ENCODE results near the gene ITLN2.
"Not testable (repeated sequence)": the region's sequence is repeated elsewhere in the genome, so short reads cannot be mapped to it uniquely, and the experiment has no call there.

Gene ITLN2

GRCh38 chr1:160953030-160953429, 1.6 kb downstream of the ITLN2 start:
- DNase-seq (ENCODE audit: low spot score): no peak

- DNase-seq (ENCODE audit: low spot score): no peak
Measured at GRCh38 chr1:160952129-160952510, 2.5 kb downstream of the ITLN2 start.

GRCh38 chr1:160951443-160952128, 3.0 kb downstream of the ITLN2 start:
- DNase-seq (ENCODE audit: low spot score): no peak

- DNase-seq (ENCODE audit: low spot score): no peak
Measured at GRCh38 chr1:160950657-160951056, 4.0 kb downstream of the ITLN2 start.

GRCh38 chr1:160949881-160950280, 4.7 kb downstream of the ITLN2 start:
- no peak for DNase-seq (ENCODE audit: low spot score)

GRCh38 chr1:160949216-160949880, 5.3 kb downstream of the ITLN2 start:
- not testable (repeated sequence) for DNase-seq (ENCODE audit: low spot score)

GRCh38 chr1:160947174-160947759, 7.3 kb downstream of the ITLN2 start:
- not testable (repeated sequence) for DNase-seq (ENCODE audit: low spot score)

GRCh38 chr1:160945881-160946280, 8.7 kb downstream of the ITLN2 start:
- DNase-seq (ENCODE audit: low spot score): not testable (repeated sequence)

- no peak for DNase-seq (ENCODE audit: low spot score)
Measured at GRCh38 chr1:160945079-160945478, 9.5 kb downstream of the ITLN2 start.

- DNase-seq (ENCODE audit: low spot score): no peak
Measured at GRCh38 chr1:160942926-160943325, 11.7 kb downstream of the ITLN2 start.

- DNase-seq (ENCODE audit: low spot score): not testable (repeated sequence)
Measured at GRCh38 chr1:160936666-160937065, 17.9 kb downstream of the ITLN2 start.

GRCh38 chr1:160935527-160936258, 18.9 kb downstream of the ITLN2 start:
- DNase-seq (ENCODE audit: low spot score): no peak

- not testable (repeated sequence) for DNase-seq (ENCODE audit: low spot score)
Measured at GRCh38 chr1:160933305-160933704, 21.3 kb downstream of the ITLN2 start.

GRCh38 chr1:160925652-160926244, 28.9 kb downstream of the ITLN2 start:
- no peak for DNase-seq (ENCODE audit: low spot score)

- DNase-seq (ENCODE audit: low spot score): no peak
Measured at GRCh38 chr1:160924791-160925651, 29.6 kb downstream of the ITLN2 start.

GRCh38 chr1:160916666-160917065, 37.9 kb downstream of the ITLN2 start:
- no peak for DNase-seq (ENCODE audit: low spot score)

GRCh38 chr1:160913229-160913628, 41.4 kb downstream of the ITLN2 start:
- DNase-seq (ENCODE audit: low spot score): not testable (repeated sequence)

- no peak for DNase-seq (ENCODE audit: low spot score)
Measured at GRCh38 chr1:160911925-160912324, 42.7 kb downstream of the ITLN2 start.

- DNase-seq (ENCODE audit: low spot score): no peak
Measured at GRCh38 chr1:160911441-160911840, 43.2 kb downstream of the ITLN2 start.

- no peak for DNase-seq (ENCODE audit: low spot score)
Measured at GRCh38 chr1:160910170-160910750, 44.3 kb downstream of the ITLN2 start.

- no peak for DNase-seq (ENCODE audit: low spot score)
Measured at GRCh38 chr1:160907976-160908375, 46.6 kb downstream of the ITLN2 start.

All from left forelimb (tissue), 1 donor.